H1 (cell line): Measurements from ENCODE around the gene ABCA1. TPM values are rescaled to one million over a fixed set of nuclear protein-coding genes. Genes with fewer than 3 reads are reported as not detected.

ENCODE experiments used
- CTCF ChIA-PET: fragments of 300-600 bp; sonication (Branson Sonifier 250); formaldehyde crosslinking; loops from one replicate; lab custom pipeline; 2021; ENCODE audit not compliant: partially characterized antibody; lab: Charles Lee
- POLR2A ChIA-PET: fragments of 300-600 bp; sonication (Branson Sonifier 250); formaldehyde crosslinking; loops from one replicate; lab custom pipeline; 2021; ENCODE audit warnings: inconsistent platforms; ENCODE audit not compliant: partially characterized antibody; lab: Charles Lee
- DNase-seq, 2 experiments: peaks; one replicate each; pipeline versions ENCODE4 v3.0.0 to v3.0.0-alpha.2; 2010 to 2022; ENCODE audit warnings: low spot score in 2 of 2, low read depth in 1 of 2, mixed read lengths in 1 of 2
- FAIRE-seq: peaks from 2 replicates; lab custom pipeline; 2011; peaks lifted over from hg19 to GRCh38; lab: Jason Lieb, UNC
- H2AFZ ChIP-seq: 2 replicates; pipeline ENCODE4 v1.8.1; 2012; ENCODE audit warnings: low read length, inconsistent platforms
- H2AK5ac ChIP-seq: 2 replicates; pipeline ENCODE4 v1.6.1; 2013; ENCODE audit warnings: low read depth, low read length
- H2BK120ac ChIP-seq: replicated peaks from 2 replicates; pipeline ENCODE3; 2013; ENCODE audit warnings: low read depth, low read length, inconsistent platforms
- H2BK12ac ChIP-seq: 2 replicates; pipeline ENCODE4 v1.6.1; 2013; ENCODE audit warnings: low read depth, low read length
- H2BK15ac ChIP-seq: 2 replicates; pipeline ENCODE4 v1.6.1; 2013; ENCODE audit warnings: low read length
- H2BK20ac ChIP-seq: 2 replicates; pipeline ENCODE4 v1.6.1; 2013; ENCODE audit warnings: low read length
- H2BK5ac ChIP-seq: 2 replicates; pipeline ENCODE4 v1.6.1; 2013; ENCODE audit warnings: low read depth, low read length
- H3K14ac ChIP-seq: 2 replicates; pipeline ENCODE4 v1.6.1; 2013; ENCODE audit warnings: inconsistent platforms; ENCODE audit not compliant: insufficient read length
- H3K18ac ChIP-seq: 2 replicates; pipeline ENCODE4 v1.6.1; 2013; ENCODE audit warnings: low read length; ENCODE audit errors: extremely low read depth
- H3K23ac ChIP-seq: 2 replicates; pipeline ENCODE4 v1.6.1; 2013; ENCODE audit warnings: inconsistent platforms; ENCODE audit not compliant: insufficient read length
- H3K23me2 ChIP-seq: 2 replicates; pipeline ENCODE4 v1.6.1; 2013; ENCODE audit warnings: low read depth, low read length
- H3K27ac ChIP-seq: 2 replicates; pipeline ENCODE4 v1.6.1; 2011; ENCODE audit warnings: low read depth, low read length, inconsistent platforms
- H3K27me3 ChIP-seq, 4 experiments: replicated peaks in 1 of 4; 1 replicate in 1 of 4; 2 replicates in 3 of 4; pipeline versions ENCODE4 v1.6.1 to v1.8.1; 2011 to 2013; ENCODE audit warnings: low read length in 3 of 4, mild to moderate bottlenecking in 3 of 4, inconsistent platforms in 2 of 4, mixed read lengths in 2 of 4, moderate library complexity in 1 of 4; ENCODE audit not compliant: control insufficient read depth in 3 of 4, insufficient read depth in 3 of 4; ENCODE audit errors: extremely low read depth in 1 of 4
- H3K36me3 ChIP-seq, 4 experiments: 2 replicates each; pipeline versions ENCODE4 v1.6.1 to v1.8.1; 2011 to 2013; ENCODE audit warnings: mild to moderate bottlenecking in 4 of 4, low read length in 3 of 4, moderate library complexity in 2 of 4, control low read depth in 1 of 4, inconsistent platforms in 1 of 4; ENCODE audit not compliant: insufficient read depth in 4 of 4, control insufficient read depth in 2 of 4
- H3K4ac ChIP-seq: replicated peaks from 2 replicates; pipeline ENCODE3; 2013; ENCODE audit warnings: low read length, low read depth, mixed read lengths, inconsistent platforms; ENCODE audit not compliant: insufficient read length
- H3K4me1 ChIP-seq, 4 experiments: replicated peaks in 1 of 4; 1 replicate in 1 of 4; 2 replicates in 3 of 4; pipeline versions ENCODE4 v1.6.1 to v1.8.1; 2011 to 2013; ENCODE audit warnings: low read length in 3 of 4, inconsistent platforms in 2 of 4, mixed read lengths in 1 of 4; ENCODE audit not compliant: insufficient read depth in 4 of 4, control insufficient read depth in 3 of 4
- H3K4me2 ChIP-seq, 2 experiments: 2 replicates each; pipeline versions ENCODE4 v1.6.1 to v1.8.1; 2011 to 2013; ENCODE audit warnings: low read depth in 2 of 2, low read length in 2 of 2, control low read depth in 1 of 2, inconsistent platforms in 1 of 2, mild to moderate bottlenecking in 1 of 2; ENCODE audit not compliant: insufficient read depth in 1 of 2
- H3K4me3 ChIP-seq, 4 experiments: fragments of 200-600, 300-600 bp in 1 of 4; sonication (generic), shearing (Covaris generic), sonication (Bioruptor Twin) in 1 of 4; 2 replicates each; pipeline versions ENCODE4 v1.5.1 to v1.8.1; 2011 to 2016; ENCODE audit warnings: low read length in 4 of 4, low read depth in 3 of 4, control low read depth in 2 of 4, inconsistent platforms in 2 of 4, mild to moderate bottlenecking in 2 of 4, mixed read lengths in 1 of 4, moderate library complexity in 1 of 4; ENCODE audit not compliant: insufficient read depth in 2 of 4; ENCODE audit errors: extremely low read depth in 1 of 4
- H3K56ac ChIP-seq: replicated peaks from 2 replicates; pipeline ENCODE3; 2013; ENCODE audit warnings: low read depth, mild to moderate bottlenecking, mixed read lengths, low read length, inconsistent platforms; ENCODE audit not compliant: insufficient read length
- H3K79me1 ChIP-seq: 2 replicates; pipeline ENCODE4 v1.6.1; 2013; ENCODE audit warnings: low read depth, low read length, control low read depth
- H3K79me2 ChIP-seq, 2 experiments: 2 replicates each; pipeline versions ENCODE4 v1.6.1 to v1.8.1; 2012 to 2013; ENCODE audit warnings: low read length in 2 of 2, mild to moderate bottlenecking in 2 of 2, inconsistent platforms in 1 of 2; ENCODE audit not compliant: insufficient read depth in 2 of 2, control insufficient read depth in 1 of 2
- H3K9ac ChIP-seq, 4 experiments: replicated peaks in 1 of 4; 1 replicate in 1 of 4; 2 replicates in 3 of 4; pipeline versions ENCODE4 v1.6.1 to v1.8.1; 2011 to 2013; ENCODE audit warnings: low read depth in 3 of 4, low read length in 3 of 4, control low read depth in 2 of 4, mild to moderate bottlenecking in 2 of 4, moderate library complexity in 2 of 4, inconsistent platforms in 1 of 4; ENCODE audit errors: extremely low read depth in 1 of 4
- H3K9me3 ChIP-seq, 2 experiments: 2 replicates each; pipeline versions ENCODE4 v1.6.1 to v1.8.1; 2012 to 2013; ENCODE audit warnings: mild to moderate bottlenecking in 2 of 2, moderate library complexity in 2 of 2, control low read depth in 1 of 2, inconsistent platforms in 1 of 2, low read depth in 1 of 2, low read length in 1 of 2, mixed read lengths in 1 of 2; ENCODE audit not compliant: insufficient read depth in 2 of 2
- H4K20me1 ChIP-seq, 2 experiments: replicated peaks in 1 of 2; 2 replicates each; pipeline versions ENCODE3 to v1.8.1; 2011 to 2013; ENCODE audit warnings: inconsistent platforms in 2 of 2, low read length in 2 of 2, mild to moderate bottlenecking in 1 of 2; ENCODE audit not compliant: insufficient read depth in 2 of 2, control insufficient read depth in 1 of 2
- H4K5ac ChIP-seq: 2 replicates; pipeline ENCODE4 v1.6.1; 2013; ENCODE audit warnings: low read length, low read depth, mixed read lengths, inconsistent platforms; ENCODE audit not compliant: insufficient read length
- H4K8ac ChIP-seq: 2 replicates; pipeline ENCODE4 v1.8.0; 2013; ENCODE audit warnings: mild to moderate bottlenecking, moderate library complexity, low read length, inconsistent platforms; ENCODE audit not compliant: insufficient read depth; ENCODE audit errors: extremely low read depth
- H4K91ac ChIP-seq: replicated peaks from 2 replicates; pipeline ENCODE3; 2013; ENCODE audit warnings: low read length, mixed read lengths, inconsistent platforms; ENCODE audit not compliant: insufficient read length
- EGR1 ChIP-seq: IDR thresholded peaks from 2 replicates; pipeline ENCODE4 v1.6.1; 2011; ENCODE audit warnings: low read depth, low read length, borderline replicate concordance
- KDM4A ChIP-seq: IDR thresholded peaks from one replicate; pipeline ENCODE4 v1.7.1; 2012; ENCODE audit warnings: low read depth, mild to moderate bottlenecking, moderate library complexity, low read length, inconsistent platforms; ENCODE audit not compliant: severe bottlenecking
- POLR2A ChIP-seq, 2 experiments: IDR thresholded peaks; 1 replicate in 1 of 2; 2 replicates in 1 of 2; pipeline ENCODE4 v1.6.1; 2011; ENCODE audit warnings: low read depth in 2 of 2, low read length in 2 of 2, mild to moderate bottlenecking in 2 of 2; ENCODE audit errors: control extremely low read depth in 1 of 2
- SP4 ChIP-seq: IDR thresholded peaks from 2 replicates; pipeline ENCODE4 v1.6.1; 2012; ENCODE audit warnings: low read length, inconsistent platforms
- SUZ12 ChIP-seq: fragments of 200-600 bp; sonication (generic); IDR thresholded peaks from 2 replicates; pipeline ENCODE4 v1.6.1; 2012; ENCODE audit warnings: mild to moderate bottlenecking, inconsistent platforms, low read length, moderate library complexity, mixed read lengths
- WGBS, 2 experiments: shearing (Covaris generic) in 1 of 2; methylation state at CpG; one replicate each; pipeline versions ENCODE4 v1.1.6 to v1.1.7; 2013 to 2015; ENCODE audit warnings: low lambda C conversion rate in 2 of 2, mixed read lengths in 2 of 2, inconsistent platforms in 1 of 2, low coverage in 1 of 2, missing lambda C conversion rate in 1 of 2; ENCODE audit not compliant: insufficient replicate concordance in 2 of 2, insufficient coverage in 1 of 2, insufficient read length in 1 of 2; ENCODE audit errors: extremely low coverage in 1 of 2, missing lambda C conversion rate in 1 of 2; 5-methylcytosine and 5-hydroxymethylcytosine counted together
- polyA plus RNA-seq, 7 experiments: library from polyadenylated mRNA; depleted of rRNA in 3 of 7; stranded (reverse) in 5 of 7; unstranded in 2 of 7; fragments of >200 nt in 5 of 7; fragments of 200-250 nt in 2 of 7; gene quantifications; 1 replicate in 5 of 7; 2 replicates in 1 of 7; 4 replicates in 1 of 7; pipeline versions ENCODE4 v1.2.1 to v1.2.3, GENCODE V29; 2011 to 2013; ENCODE audit warnings: missing spikeins in 2 of 7, mixed read lengths in 2 of 7
- total RNA-seq: library from RNA; stranded (reverse); fragmentation: NEBNext Ultra II Directional; extraction: Animal tissue kit (Norgen Biotek cat#: 25700); gene quantifications from 2 replicates; pipeline ENCODE4 v1.2.1, GENCODE V29; 2021
- TF ChIP-seq, protein P1 (sequence below): IDR thresholded peaks from 2 replicates; pipeline ENCODE4 v1.6.1; 2011; ENCODE audit warnings: low read depth, mild to moderate bottlenecking, low read length; ENCODE audit not compliant: insufficient read depth
- TF ChIP-seq, protein P2 (sequence below), 3 experiments: IDR thresholded peaks; 1 replicate in 2 of 3; 2 replicates in 1 of 3; pipeline versions ENCODE4 v1.5.1 to v1.6.1; 2011; ENCODE audit warnings: low read length in 3 of 3, mild to moderate bottlenecking in 3 of 3, inconsistent platforms in 2 of 3, low read depth in 1 of 3, moderate library complexity in 1 of 3; ENCODE audit not compliant: insufficient read depth in 1 of 3; ENCODE audit errors: control extremely low read depth in 1 of 3
- TF ChIP-seq, protein P3 (sequence below): IDR thresholded peaks from 2 replicates; pipeline ENCODE4 v1.6.1; 2012; ENCODE audit warnings: low read length, inconsistent platforms

Gene ABCA1
- total and polyA plus RNA-seq, 2 of the 8 experiments (the other 6 are each of a cell fraction or from before 2014, with no cell fraction given): 6.9 to 7.8 TPM

DNA sequence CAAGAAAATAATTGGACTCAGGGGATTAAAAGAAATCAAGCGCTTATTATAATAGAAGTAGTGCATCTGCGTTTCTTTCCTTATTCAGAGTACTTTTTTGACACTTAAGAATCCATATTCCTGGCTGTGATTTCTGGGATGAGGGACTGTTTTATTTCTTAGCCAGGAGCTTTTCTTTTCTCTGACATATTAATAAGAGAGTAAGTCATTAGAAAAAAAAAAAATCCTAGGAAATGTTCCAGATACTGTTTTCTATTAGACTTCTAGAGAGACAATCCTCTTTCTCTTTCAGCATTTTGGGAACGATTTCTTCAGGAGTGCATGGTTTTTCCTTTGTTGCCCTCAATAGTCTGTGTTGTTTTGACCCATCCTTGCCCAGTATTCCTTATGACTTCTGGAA lies 8.3 kb upstream of the ABCA1 start:
- no peak for DNase-seq
- Histone ChIP-seq H3K23ac (no peak overlapping the region), H3K18ac (no peak overlapping the region), H2BK12ac (no peak overlapping the region), H4K20me1 (no peaks in the 10 kb centered on the region), H3K79me1 (no peaks in the 10 kb centered on the region), H3K4ac (no peak overlapping the region), H3K23me2 (no peaks in the 10 kb centered on the region), H3K27me3 (no peaks in the 10 kb centered on the region), H2AK5ac (no peak overlapping the region), H3K56ac (no peak overlapping the region), H3K36me3 (no peaks in the 10 kb centered on the region), H3K4me3 (no peak overlapping the region), H2BK15ac (no peak overlapping the region), H3K27ac (no peak overlapping the region), H3K4me1 (peaks cover 0 to 5% (median 2%) of the 10 kb centered on the region in 4 experiments; a peak in 4 of 7 replicates), H4K8ac (no peak overlapping the region), H3K9me3 (no peaks in the 10 kb centered on the region), H2BK5ac (no peak overlapping the region), H3K9ac (no peak overlapping the region), H2BK120ac (no peak overlapping the region), H4K5ac (no peak overlapping the region), H2AFZ (no peak overlapping the region), H3K79me2 (no peaks in the 10 kb centered on the region), H4K91ac (no peak overlapping the region), H3K4me2 (no peak overlapping the region), H2BK20ac (no peak overlapping the region), H3K14ac (no peak overlapping the region)
- 98% methylated on average over 3 of the region's 3 CpGs; no CpG with 5 or more reads in 1 of the 2 experiments for WGBS, 2 experiments
- no peak for FAIRE-seq
- ChIA-PET POLR2A (interaction anchor here (1.3 kb wide), 1 partner anchor 9 kb away, joined by 4 read pairs; the partner anchor contains the start of gene ABCA1), CTCF (interaction anchor here (1.2 kb wide), 1 partner anchor 37 kb away, joined by 3 read pairs; no protein-coding TSS in a partner anchor)
- TF ChIP-seq, protein P1, sequence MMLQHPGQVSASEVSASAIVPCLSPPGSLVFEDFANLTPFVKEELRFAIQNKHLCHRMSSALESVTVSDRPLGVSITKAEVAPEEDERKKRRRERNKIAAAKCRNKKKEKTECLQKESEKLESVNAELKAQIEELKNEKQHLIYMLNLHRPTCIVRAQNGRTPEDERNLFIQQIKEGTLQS: no peak
- TF ChIP-seq KDM4A (no peak), EGR1 (no peak), SP4 (no peak), SUZ12 (no peak), POLR2A (IDR thresholded peaks at IDR 0.05; ENCODE audit: control extremely low read depth in 1 of 2, low read depth in 2 of 2, low read length in 2 of 2) (no peak)
- TF ChIP-seq, protein P2, sequence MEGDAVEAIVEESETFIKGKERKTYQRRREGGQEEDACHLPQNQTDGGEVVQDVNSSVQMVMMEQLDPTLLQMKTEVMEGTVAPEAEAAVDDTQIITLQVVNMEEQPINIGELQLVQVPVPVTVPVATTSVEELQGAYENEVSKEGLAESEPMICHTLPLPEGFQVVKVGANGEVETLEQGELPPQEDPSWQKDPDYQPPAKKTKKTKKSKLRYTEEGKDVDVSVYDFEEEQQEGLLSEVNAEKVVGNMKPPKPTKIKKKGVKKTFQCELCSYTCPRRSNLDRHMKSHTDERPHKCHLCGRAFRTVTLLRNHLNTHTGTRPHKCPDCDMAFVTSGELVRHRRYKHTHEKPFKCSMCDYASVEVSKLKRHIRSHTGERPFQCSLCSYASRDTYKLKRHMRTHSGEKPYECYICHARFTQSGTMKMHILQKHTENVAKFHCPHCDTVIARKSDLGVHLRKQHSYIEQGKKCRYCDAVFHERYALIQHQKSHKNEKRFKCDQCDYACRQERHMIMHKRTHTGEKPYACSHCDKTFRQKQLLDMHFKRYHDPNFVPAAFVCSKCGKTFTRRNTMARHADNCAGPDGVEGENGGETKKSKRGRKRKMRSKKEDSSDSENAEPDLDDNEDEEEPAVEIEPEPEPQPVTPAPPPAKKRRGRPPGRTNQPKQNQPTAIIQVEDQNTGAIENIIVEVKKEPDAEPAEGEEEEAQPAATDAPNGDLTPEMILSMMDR (IDR thresholded peaks at IDR 0.05; ENCODE audit: control extremely low read depth in 1 of 3, insufficient read depth in 1 of 3, low read depth in 1 of 3, low read length in 3 of 3): no peak
- TF ChIP-seq, protein P3, sequence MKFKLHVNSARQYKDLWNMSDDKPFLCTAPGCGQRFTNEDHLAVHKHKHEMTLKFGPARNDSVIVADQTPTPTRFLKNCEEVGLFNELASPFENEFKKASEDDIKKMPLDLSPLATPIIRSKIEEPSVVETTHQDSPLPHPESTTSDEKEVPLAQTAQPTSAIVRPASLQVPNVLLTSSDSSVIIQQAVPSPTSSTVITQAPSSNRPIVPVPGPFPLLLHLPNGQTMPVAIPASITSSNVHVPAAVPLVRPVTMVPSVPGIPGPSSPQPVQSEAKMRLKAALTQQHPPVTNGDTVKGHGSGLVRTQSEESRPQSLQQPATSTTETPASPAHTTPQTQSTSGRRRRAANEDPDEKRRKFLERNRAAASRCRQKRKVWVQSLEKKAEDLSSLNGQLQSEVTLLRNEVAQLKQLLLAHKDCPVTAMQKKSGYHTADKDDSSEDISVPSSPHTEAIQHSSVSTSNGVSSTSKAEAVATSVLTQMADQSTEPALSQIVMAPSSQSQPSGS: no peak
